HEK293T (cell line): ENCODE data around the gene KRT14.
"Not testable (repeated sequence)": the region's sequence is repeated elsewhere in the genome, so short reads cannot be mapped to it uniquely, and the experiment has no call there.

Experiments
- ARNT ChIP-seq: fragments of 450-650 bp; IDR thresholded peaks from 2 replicates; pipeline ENCODE4 v1.6.1; 2017; ENCODE audit warnings: mild to moderate bottlenecking
- BHLHE40 ChIP-seq: fragments of 450-650 bp; IDR thresholded peaks from 2 replicates; pipeline ENCODE4 v1.6.1; 2016; ENCODE audit warnings: mild to moderate bottlenecking, moderate library complexity, borderline replicate concordance
- CTBP1 ChIP-seq: fragments of 450-650 bp; IDR thresholded peaks from 2 replicates; pipeline ENCODE4 v1.6.1; 2016; ENCODE audit warnings: borderline replicate concordance
- NFRKB ChIP-seq: fragments of 450-650 bp; IDR thresholded peaks from 2 replicates; pipeline ENCODE4 v1.6.1; 2016; ENCODE audit warnings: mild to moderate bottlenecking, moderate library complexity
- SUZ12 ChIP-seq: fragments of 450-650 bp; IDR thresholded peaks from 2 replicates; pipeline ENCODE4 v1.6.1; 2016; ENCODE audit warnings: mild to moderate bottlenecking
- TARDBP ChIP-seq: fragments of 450-650 bp; IDR thresholded peaks from 2 replicates; pipeline ENCODE4 v1.6.1; 2016

DNA sequence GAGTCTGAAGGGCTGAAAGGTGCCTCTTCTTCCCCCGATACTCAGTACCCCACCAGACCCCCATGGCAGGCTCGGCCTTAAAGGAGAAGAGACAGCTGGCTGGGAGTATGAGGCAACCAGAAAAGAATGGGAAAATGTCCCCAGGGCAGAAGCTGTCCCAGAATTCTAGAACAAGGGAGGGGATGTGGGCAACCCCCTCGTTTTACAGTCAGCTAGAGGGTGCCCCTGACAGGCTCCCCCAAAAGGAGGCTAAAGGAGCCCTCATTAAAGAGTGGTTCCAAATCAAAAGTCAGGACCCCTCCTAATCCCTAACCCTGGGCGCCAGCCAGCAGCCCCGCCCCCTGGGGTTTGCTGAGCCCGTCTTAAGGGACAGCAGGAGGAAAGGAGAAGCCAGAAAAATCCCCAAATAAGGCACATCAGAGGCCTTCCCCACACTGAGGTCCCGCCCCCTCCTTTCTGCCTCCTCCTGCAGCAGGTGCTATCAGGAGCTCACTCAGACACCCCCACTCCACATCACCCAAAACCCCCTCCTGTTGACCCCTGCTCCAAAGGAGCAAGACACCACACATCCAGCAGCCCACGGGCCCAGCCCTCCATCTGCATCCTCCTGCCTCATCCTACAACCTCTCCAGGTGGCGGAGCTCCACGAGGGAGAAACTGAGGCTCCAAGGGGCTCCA lies 36.6 kb upstream of the KRT14 start:
- not testable (repeated sequence) for TF ChIP-seq CTBP1, ARNT, BHLHE40, SUZ12, NFRKB, TARDBP
